Glomerular visceral epithelial cell (primary cell): ENCODE measurements around the gene LRP5.
A peak's percentile ranks its signal among the peaks of the same experiment; 100 is the strongest.
"Not testable (repeated sequence)": the region's sequence is repeated elsewhere in the genome, so short reads cannot be mapped to it uniquely, and the experiment has no call there.

Source experiments
- DNase-seq: peaks from one replicate; pipeline ENCODE4 v3.0.0-alpha.2; 2016; ENCODE audit errors: extremely low spot score

The LRP5 gene

DNA sequence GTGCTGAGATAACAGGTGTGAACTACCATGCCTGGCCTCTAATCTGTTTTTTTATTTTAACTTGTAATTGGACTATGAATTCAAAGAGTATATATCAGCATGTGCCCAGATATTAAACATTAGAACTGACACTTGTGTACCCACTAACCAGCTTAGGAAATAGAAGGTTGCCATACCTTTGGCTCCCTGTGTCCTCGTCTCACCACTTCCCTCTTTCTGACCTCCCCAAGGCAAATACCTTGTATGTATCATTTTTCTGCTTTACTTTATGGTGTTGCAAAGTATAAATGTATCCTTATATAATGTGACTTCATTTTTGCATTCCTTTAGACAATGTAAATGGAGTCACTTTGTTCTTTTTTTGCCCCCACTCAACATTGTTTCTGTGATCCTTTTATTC, 157.3 kb downstream of the LRP5 start:
- no peak for DNase-seq

DNA sequence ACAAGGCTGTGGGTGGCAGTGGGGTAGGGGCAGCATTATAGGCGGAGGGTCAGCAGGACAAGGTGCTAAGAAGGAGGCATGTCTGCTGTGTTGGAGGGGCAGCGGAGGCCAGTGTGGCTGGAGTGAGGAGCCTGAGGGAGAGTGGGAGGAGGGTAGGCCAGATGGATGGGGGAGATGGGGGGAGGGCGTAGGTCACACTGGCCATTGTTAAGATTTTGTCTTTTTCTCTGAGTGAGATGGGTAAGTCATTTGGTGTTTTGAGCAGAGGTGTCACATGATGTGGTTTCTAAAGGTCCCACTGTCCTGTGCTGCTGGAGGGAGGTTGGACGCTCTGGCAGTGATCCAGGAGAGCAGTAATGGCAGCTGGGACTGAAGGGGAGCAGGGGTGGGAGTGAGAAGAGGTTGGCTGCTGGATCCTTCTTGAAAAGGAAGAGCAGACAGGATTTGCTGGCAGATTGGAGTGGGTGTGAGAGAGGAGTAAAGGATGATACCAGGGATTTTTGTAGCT, 158.0 kb downstream of the LRP5 start:
- no peak for DNase-seq

DNA sequence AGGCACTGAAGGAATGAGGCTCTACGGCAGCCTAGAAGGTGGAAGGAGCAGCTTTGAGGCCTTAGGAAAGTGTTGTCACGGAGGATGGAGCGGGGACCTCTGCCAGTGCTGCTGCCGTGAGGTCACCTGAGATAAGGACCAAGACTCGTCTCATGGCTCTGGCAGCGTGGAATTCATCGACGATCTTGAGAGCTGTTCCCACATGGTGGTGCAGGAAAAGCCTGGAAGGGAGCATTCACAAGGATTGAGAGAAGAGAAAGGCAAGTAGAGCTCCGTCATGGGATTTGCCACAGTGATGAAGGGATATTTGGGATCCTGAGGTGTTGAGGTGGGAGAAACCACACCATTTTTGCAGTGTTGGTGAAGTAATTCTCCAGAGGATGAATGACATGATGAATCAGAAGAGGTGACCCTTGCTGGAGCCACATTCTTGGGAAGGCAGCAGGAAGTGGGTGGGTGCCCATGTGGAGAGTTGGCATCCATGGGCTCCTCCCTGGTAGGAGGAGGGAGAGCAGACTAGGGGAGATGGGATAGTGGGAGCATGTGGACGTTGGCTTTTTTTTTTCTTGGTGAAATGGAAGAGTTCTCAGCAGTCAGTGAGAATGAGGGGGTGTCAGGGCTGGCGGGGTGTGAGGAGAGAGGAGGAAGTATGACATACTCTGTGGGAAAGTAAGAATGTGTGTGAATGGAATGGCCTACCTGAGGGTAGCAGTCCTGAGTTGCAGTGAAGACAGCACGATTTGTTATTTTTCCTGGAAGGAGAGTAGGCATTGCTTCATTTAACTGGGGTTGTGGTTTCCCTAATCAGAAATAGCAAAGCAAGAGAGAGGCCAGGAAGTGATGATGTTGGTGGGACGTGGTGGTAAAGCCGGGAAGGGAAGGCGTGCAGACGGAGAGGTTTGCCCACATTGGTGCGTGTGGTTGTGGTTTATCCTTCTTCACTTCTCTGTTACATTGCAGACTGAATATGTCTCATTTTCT, 159.3 kb downstream of the LRP5 start:
- peak; percentile 90 for DNase-seq

DNA sequence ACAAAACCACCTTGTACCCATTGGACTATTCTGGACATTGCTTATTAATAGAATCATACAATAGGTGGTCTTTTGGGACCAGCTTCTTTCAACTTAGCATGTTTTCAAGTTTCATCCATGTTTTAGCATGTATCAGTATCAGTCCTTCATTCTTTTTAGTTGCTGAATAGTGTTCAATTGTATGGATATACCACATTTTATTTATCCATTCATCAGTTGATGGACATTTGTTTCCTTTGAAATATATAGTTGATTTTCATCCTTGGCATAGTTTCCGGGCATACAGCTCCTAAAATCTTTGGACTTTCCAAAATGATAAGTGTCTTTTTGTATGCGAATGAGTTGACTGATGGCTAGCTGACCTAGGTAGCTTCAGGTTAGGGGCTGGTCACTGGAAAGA, 160.4 kb downstream of the LRP5 start:
- no peak for DNase-seq

DNA sequence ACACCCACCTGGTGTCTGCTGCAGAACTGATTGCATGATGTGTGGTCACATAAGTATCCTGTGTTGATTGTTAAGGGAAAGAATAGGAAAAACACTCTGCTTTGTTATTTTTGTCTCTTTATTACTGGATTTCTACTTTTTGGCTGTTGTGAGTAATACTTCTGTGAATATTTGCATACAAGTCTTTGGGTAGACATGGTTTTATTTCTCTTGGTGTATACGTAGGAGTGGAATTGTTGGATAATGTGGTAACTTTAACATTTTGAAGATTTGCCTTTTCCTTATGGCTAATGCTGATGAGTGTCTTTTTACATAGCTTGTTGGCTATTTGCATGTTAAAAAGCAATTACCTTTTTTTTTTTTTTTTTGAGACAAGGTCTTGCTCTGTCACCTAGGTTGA, 161.3 kb downstream of the LRP5 start:
- no peak for DNase-seq

DNA sequence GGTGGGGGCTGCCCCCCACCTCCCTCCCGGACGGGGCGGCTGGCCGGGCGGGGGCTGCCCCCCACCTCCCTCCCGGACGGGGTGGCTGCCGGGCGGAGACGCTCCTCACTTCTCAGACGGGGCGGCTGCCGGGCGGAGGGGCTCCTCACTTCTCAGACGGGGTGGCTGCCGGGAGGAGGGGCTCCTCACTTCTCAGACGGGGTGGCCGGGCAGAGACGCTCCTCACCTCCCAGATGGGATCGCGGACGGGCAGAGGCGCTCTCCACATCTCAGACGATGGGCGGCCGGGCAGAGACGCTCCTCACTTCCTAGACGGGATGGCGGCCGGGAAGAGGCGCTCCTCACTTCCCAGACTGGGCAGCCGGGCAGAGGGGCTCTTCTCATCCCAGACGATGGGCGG, 163.2 kb downstream of the LRP5 start:
- not testable (repeated sequence) for DNase-seq

DNA sequence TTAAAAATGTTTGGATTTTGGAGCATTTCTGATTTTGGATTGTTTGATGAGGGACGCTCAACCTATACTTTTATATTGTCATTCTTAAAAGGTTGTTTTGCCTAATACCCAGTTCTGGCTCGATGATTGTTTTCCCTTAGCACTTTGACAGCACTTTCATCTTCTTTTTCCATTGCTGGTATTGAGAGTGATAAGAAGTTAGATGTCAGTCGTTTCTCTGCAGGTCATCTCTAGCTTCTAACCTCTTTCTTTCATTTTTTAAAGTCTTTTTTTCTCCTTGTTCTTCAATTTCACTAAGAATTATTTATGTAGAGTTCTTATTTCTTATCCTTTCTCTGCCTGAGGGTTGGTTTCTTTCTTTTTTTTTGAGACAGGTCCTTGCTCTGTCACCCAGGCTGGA, 167.0 kb downstream of the LRP5 start:
- no peak for DNase-seq

DNA sequence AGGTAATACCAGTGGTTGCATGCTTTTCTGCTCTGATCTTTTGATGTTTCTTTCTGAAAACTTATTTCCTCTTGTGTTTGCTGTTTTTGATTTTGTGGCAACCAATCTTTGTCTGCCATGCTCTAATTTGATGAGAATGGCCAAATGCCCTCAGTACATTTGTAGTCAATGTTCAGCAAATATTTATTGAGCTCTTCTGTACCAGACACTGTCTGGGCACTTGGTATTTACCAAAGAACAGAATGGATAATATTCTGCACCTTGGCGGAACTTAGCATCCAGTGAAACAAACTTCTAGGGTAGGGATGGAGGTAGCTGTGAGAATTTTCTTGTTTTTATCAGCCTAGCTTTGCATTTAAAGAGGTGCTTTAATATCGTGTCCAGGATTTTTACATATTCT, 167.8 kb downstream of the LRP5 start:
- DNase-seq: no peak

DNA sequence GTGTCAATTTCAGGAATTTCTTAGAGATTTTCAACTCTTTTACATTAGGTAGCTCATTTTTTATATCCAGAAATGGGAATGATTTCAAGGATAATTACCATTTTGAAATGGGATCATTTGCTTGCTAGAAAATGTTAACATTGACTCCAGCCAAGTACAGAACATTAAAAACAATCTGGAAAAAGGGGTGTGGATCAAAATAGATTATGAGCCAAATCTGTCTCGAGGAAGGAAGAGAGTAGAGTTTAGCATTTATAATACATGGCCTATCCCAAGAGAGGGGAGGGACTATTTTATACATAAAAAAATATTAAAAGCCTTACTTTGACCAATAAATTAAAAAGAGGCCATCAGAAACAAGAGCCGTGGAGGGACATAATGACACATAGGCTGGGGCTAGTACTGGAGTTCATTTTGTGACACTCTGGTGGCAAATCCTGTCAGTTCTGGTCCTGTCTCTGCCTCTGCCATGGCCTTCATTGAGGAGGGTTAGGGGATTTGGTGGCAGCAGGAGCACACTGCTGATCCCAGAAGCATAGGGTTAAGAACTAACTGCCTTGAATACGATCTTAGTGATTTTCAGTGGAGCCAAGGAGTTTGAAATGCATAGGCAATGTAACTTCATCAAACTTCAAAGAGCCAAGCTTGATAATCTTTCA, 168.6 kb downstream of the LRP5 start:
- no peak for DNase-seq

DNA sequence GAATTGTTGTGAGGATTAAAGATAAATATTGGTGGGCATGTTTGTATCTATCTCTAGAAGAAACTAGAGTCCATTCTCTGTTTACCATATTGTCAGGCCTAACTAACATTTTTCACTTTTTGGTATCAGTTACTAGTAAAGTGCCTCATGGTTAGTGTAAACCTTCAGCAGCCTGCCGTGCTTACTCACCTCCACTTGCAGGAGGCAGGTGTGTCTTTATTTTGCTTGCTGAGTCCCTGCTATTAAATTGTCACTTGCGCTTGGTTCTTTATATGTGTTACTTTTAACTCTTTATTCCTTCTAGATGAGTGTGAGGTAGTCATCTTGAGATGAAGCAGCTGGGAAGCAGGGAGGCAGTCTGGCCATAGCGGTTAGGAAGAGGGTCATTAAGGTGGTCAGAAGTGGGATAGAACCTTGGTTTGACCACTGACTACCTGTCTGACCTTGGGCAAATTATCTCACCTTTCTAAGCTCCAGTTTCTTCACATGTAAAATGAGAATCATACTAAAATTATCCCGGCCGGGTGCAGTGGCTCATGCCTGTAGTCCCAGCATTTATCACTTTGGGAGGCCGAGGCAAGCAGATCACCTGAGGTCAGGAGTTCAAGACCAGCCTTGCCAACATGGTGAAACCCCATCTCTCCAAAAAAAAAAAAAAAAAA, 169.3 kb downstream of the LRP5 start:
- no peak for DNase-seq

DNA sequence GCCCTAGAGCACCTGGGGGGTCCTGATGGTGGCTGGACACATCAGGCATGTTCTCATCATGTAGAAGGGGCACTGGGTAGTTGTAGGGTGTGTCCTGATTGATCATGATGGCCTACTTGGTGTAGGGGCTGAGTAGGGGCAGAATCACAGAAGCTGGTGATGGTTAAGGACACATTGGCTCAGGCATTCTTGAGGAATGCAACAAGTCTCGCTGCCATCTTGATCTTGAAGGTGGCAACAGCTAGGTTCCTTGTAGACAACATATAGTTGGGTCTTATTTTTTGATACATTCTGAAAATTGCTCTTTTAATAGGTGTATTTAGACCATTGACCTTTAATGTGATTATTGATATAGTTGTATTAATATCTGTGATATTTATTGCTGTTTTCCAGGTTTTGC, 176.2 kb downstream of the LRP5 start:
- DNase-seq: no peak

DNA sequence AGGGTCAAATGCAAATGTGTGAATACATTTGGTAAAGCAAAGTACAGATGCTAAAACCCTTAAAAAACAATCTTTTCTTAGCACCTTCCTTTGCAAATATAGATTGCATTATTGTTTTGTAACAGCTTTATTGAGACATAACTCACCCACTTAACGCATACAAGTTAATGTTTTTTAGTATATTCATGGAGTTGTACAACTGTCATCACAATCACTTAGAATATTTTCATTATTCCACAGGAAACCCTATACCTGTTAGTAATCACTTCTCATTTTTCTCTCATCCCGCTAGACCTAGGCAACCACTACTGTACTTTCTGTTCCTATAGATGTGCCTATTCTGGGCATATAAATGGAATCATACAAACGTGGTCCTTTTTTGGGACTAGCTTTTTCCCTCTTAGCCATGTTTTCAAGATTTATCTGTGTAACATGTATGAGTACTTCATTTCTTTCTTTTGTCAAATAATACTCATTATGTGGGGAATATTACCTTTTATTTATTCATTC, 182.9 kb downstream of the LRP5 start:
- no peak for DNase-seq

DNA sequence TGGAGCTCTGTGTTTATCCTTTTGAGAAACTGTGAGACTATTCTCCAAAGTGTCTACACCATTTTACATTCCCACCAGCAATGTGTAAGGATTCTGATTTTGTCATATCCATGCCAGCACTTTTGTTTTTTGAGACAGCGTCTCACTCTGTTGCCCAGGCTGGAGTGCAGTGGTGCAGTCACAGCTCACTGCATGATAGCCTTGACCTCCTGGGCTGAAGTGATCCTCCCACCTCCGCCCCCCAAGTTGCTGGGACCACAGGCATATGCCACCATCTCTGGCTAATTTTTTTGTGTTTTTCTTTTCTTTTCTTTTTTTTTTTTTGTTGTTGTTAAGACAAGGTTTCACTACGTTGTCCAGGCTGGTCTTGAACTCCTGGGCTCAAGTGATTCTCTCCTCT, 183.5 kb downstream of the LRP5 start:
- DNase-seq: peak; percentile 12

DNA sequence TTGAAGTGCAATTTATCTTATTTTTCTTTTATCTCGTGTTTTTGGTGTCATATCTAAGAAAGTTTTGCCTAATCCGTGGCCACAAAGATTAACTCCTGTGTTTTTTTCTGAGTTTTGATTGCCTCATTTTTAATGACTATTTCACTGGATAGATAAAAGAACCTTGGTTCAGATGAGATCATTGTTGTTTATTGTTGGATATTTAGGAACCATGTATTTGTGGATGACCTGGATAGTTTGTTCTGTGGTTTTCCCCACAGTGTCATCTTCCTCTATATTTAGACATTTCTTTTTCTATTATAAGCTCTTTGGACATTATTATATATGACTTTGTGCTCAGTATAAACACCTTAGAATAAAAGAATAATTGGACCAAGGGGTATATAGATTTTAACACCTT, 185.4 kb downstream of the LRP5 start:
- no peak for DNase-seq

DNA sequence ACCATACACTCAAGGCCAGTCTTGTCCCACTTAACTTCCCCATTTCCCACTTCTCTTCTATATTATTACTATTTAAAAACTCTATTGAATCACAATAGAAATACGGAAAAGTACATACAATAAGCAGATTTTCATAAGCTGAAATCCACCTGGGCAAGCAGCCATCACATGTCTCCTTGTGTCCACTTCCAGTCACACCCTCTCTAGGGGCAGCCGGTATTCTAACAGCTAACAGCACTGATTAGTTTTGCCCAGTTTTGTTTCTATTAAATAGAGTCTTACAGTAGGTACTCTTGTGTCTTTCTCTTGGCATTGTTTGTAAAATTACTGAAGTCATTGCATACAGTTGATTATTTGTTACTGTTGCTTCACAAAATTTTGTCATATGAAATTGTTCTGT, 185.9 kb downstream of the LRP5 start:
- no peak for DNase-seq
